B cell (primary cell): ENCODE measurements around the gene EFNA1.

Source experiments
- CTCF ChIP-seq: fragments of 200-600 bp; IDR thresholded peaks from one replicate; pipeline ENCODE4 v1.8.0; 2022; ENCODE audit warnings: antibody characterized with exemption, mild to moderate bottlenecking
- EZH2 ChIP-seq: IDR thresholded peaks from 2 replicates; pipeline ENCODE4 v1.6.1; 2012; ENCODE audit warnings: borderline replicate concordance, low read depth, mild to moderate bottlenecking, moderate library complexity, low read length; ENCODE audit not compliant: insufficient read depth, poor library complexity, severe bottlenecking

- TF ChIP-seq CTCF (no peak), EZH2 (no peak)
Observed at GRCh38 chr1:155135415-155136028, 7.8 kb downstream of the EFNA1 start, which contains the start of gene SLC50A1.
